ENCODE results near the gene TRANK1. TPM values are rescaled to one million over a fixed set of nuclear protein-coding genes. Genes with fewer than 3 reads are reported as not detected.

The TRANK1 gene
- total RNA-seq, 1 experiment from 2014 or later, result 1.1 TPM

DNA sequence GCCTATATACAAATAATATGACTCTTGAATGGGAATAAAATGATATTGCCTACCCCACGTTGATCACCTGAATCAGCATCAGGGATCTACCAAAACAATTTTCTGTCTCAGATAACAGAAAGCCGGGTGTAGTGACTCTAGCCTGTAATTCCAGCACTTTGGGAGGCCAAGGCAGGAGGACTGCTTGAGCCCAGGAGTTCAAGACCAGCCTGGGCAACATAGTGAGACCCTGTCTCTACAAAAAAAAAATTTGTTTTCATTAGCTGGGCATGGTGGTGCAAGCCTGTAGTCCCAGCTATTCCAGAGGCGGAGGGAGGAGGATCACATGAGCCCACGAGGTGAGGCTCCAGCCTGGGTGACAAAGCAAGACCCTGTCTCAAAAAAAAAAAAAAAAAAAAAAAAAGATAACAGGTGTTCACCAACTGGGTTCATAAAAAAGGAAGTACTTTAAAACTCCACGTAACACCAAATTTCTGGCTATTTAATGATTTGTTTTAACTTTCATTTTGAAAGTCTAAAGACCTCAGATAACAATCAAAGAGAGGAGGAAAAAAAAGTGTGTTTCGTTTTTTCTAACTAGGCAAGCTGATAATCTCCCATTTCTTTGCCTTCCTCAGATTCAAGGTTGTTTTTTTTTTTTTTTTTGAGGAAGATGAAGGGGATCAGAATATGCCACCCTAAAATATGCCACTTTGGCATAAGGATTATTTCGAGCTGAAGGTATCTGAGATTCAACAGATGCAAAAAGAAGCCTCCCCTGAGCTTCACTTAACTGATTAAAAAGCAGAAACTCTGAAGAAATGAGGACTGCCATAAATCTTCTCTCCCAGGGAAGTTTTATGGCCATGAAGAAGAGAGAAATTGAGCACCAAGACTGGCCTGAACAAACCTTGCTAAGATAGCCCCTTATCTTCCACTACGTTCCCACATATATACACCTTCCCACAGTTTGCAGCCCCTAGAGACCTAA, 44.1 kb downstream of the TRANK1 start:
- RAD21 ChIA-PET (ENCODE audit: low non-redundant PET in 1 of 2, low total read pairs in 2 of 2, uncharacterized antibody in 2 of 2, unreplicated experiment in 2 of 2), result no interaction called here
- no peak overlapping the region for H3K27ac ChIP-seq (ENCODE audit: low read depth, low read length)
- H3K9ac ChIP-seq (ENCODE audit: low read length), result no peak overlapping the region
- H3K4me1 ChIP-seq (ENCODE audit: control insufficient read depth in 1 of 2, insufficient read depth in 2 of 2, low read length in 2 of 2), result no peaks in the 10 kb centered on the region
- CTCF ChIA-PET, result no interaction called here
- no peak overlapping the region for H2AFZ ChIP-seq (ENCODE audit: low read depth, low read length, poor library complexity, severe bottlenecking)
- no peaks in the 10 kb centered on the region for H3K9me3 ChIP-seq (ENCODE audit: control insufficient read depth in 1 of 2, insufficient read depth in 1 of 2, low read depth in 1 of 2, low read length in 2 of 2)
- BruUV-seq (replicated peaks), result no TSS peak
- no peaks in the 10 kb centered on the region for H3K27me3 ChIP-seq (ENCODE audit: insufficient read depth, low read length)
- DNase-seq (ENCODE audit: low read depth, low spot score) (no peak), ATAC-seq (no peak)
- TF ChIP-seq ZNF274 (IDR thresholded peaks at IDR 0.05; ENCODE audit: low read depth, low read length) (no peak), POLR2A (IDR thresholded peaks at IDR 0.05; ENCODE audit: borderline replicate concordance, extremely low read depth, insufficient read depth, insufficient read length) (no peak), FOSL1 (IDR thresholded peaks at IDR 0.05; ENCODE audit: low read depth) (no peak), ELF1 (IDR thresholded peaks at IDR 0.05; ENCODE audit: borderline replicate concordance, low read depth) (no peak), CEBPB (IDR thresholded peaks at IDR 0.05; ENCODE audit: low read depth) (no peak), POLR2AphosphoS5 (IDR thresholded peaks at IDR 0.05; ENCODE audit: low read depth, low read length) (no peak), SP1 (IDR thresholded peaks at IDR 0.05; ENCODE audit: low read depth) (no peak), SIN3A (IDR thresholded peaks at IDR 0.05; ENCODE audit: low read depth) (no peak), TCF7L2 (IDR thresholded peaks at IDR 0.05; ENCODE audit: borderline replicate concordance, extremely low read depth, insufficient read depth, insufficient read length) (no peak), EZH2 (IDR thresholded peaks at IDR 0.05) (no peak)
- TF ChIP-seq, protein P1, sequence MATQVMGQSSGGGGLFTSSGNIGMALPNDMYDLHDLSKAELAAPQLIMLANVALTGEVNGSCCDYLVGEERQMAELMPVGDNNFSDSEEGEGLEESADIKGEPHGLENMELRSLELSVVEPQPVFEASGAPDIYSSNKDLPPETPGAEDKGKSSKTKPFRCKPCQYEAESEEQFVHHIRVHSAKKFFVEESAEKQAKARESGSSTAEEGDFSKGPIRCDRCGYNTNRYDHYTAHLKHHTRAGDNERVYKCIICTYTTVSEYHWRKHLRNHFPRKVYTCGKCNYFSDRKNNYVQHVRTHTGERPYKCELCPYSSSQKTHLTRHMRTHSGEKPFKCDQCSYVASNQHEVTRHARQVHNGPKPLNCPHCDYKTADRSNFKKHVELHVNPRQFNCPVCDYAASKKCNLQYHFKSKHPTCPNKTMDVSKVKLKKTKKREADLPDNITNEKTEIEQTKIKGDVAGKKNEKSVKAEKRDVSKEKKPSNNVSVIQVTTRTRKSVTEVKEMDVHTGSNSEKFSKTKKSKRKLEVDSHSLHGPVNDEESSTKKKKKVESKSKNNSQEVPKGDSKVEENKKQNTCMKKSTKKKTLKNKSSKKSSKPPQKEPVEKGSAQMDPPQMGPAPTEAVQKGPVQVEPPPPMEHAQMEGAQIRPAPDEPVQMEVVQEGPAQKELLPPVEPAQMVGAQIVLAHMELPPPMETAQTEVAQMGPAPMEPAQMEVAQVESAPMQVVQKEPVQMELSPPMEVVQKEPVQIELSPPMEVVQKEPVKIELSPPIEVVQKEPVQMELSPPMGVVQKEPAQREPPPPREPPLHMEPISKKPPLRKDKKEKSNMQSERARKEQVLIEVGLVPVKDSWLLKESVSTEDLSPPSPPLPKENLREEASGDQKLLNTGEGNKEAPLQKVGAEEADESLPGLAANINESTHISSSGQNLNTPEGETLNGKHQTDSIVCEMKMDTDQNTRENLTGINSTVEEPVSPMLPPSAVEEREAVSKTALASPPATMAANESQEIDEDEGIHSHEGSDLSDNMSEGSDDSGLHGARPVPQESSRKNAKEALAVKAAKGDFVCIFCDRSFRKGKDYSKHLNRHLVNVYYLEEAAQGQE (IDR thresholded peaks at IDR 0.05; ENCODE audit: low read depth), result no peak
- TF ChIP-seq, protein P2, sequence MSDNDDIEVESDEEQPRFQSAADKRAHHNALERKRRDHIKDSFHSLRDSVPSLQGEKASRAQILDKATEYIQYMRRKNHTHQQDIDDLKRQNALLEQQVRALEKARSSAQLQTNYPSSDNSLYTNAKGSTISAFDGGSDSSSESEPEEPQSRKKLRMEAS (IDR thresholded peaks at IDR 0.05), result no peak
- TF ChIP-seq, protein P3, sequence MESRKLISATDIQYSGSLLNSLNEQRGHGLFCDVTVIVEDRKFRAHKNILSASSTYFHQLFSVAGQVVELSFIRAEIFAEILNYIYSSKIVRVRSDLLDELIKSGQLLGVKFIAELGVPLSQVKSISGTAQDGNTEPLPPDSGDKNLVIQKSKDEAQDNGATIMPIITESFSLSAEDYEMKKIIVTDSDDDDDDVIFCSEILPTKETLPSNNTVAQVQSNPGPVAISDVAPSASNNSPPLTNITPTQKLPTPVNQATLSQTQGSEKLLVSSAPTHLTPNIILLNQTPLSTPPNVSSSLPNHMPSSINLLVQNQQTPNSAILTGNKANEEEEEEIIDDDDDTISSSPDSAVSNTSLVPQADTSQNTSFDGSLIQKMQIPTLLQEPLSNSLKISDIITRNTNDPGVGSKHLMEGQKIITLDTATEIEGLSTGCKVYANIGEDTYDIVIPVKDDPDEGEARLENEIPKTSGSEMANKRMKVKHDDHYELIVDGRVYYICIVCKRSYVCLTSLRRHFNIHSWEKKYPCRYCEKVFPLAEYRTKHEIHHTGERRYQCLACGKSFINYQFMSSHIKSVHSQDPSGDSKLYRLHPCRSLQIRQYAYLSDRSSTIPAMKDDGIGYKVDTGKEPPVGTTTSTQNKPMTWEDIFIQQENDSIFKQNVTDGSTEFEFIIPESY (IDR thresholded peaks at IDR 0.05; ENCODE audit: extremely low read depth, insufficient replicate concordance, low read length), result no peak
- TF ChIP-seq, protein P4, sequence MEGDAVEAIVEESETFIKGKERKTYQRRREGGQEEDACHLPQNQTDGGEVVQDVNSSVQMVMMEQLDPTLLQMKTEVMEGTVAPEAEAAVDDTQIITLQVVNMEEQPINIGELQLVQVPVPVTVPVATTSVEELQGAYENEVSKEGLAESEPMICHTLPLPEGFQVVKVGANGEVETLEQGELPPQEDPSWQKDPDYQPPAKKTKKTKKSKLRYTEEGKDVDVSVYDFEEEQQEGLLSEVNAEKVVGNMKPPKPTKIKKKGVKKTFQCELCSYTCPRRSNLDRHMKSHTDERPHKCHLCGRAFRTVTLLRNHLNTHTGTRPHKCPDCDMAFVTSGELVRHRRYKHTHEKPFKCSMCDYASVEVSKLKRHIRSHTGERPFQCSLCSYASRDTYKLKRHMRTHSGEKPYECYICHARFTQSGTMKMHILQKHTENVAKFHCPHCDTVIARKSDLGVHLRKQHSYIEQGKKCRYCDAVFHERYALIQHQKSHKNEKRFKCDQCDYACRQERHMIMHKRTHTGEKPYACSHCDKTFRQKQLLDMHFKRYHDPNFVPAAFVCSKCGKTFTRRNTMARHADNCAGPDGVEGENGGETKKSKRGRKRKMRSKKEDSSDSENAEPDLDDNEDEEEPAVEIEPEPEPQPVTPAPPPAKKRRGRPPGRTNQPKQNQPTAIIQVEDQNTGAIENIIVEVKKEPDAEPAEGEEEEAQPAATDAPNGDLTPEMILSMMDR (IDR thresholded peaks at IDR 0.05 in 2 of 3, conservative IDR thresholded peaks at IDR 0.05 in 1 of 3; ENCODE audit: borderline replicate concordance in 1 of 3, insufficient read depth in 1 of 3, low read depth in 2 of 3, low read length in 2 of 3), result no peak
- TF ChIP-seq, protein P5, sequence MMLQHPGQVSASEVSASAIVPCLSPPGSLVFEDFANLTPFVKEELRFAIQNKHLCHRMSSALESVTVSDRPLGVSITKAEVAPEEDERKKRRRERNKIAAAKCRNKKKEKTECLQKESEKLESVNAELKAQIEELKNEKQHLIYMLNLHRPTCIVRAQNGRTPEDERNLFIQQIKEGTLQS (IDR thresholded peaks at IDR 0.05), result no peak
- H4K20me1 ChIP-seq (ENCODE audit: insufficient read depth), result no peaks in the 10 kb centered on the region
- no peaks in the 10 kb centered on the region for H3K36me3 ChIP-seq (ENCODE audit: control insufficient read depth in 1 of 2, insufficient read depth in 2 of 2, low read length in 2 of 2)
- intact Hi-C loops (cut with micrococcal nuclease), result no loop called here
- H3K79me2 ChIP-seq (ENCODE audit: insufficient read depth, low read length), result no peaks in the 10 kb centered on the region
- H3K4me2 ChIP-seq (ENCODE audit: low read length), result no peak overlapping the region
- no peaks in the 10 kb centered on the region for H3K9me2 ChIP-seq (ENCODE audit: insufficient read depth)
- no peak overlapping the region for H3K4me3 ChIP-seq (replicated peaks in 1 of 2; ENCODE audit: low read depth in 1 of 2, low read length in 2 of 2)
- POLR2A ChIA-PET, result no interaction called here
